Measurements from ENCODE around the gene ALG12. TPM values are rescaled to one million over a fixed set of nuclear protein-coding genes. Genes with fewer than 3 reads are reported as not detected.

The ALG12 gene
- total RNA-seq, 2 experiments from 2014 or later = 21.4 to 28.5 TPM

- CTCF ChIA-PET = interaction anchor here (1.0 kb wide), 1 partner anchor 8 kb away, joined by 3 read pairs; no protein-coding TSS in a partner anchor
- Mint-ChIP-seq H3K4me3 (no peak overlapping the region), H3K27me3 (no peaks in the 10 kb centered on the region), H3K36me3 (ENCODE audit: low read depth) (peaks cover 27% of the 10 kb centered on the region), H3K4me1 (peaks cover 2% of the 10 kb centered on the region), H3K9me3 (no peaks in the 10 kb centered on the region), H3K27ac (no peak overlapping the region)
- POLR2A ChIA-PET = no interaction called here
- DNase-seq = no peak
Measured at GRCh38 chr22:49906799-49907290, 11.4 kb downstream of the ALG12 start.

- peaks cover 2% of the 10 kb centered on the region for H3K4me1 Mint-ChIP-seq
- no peaks in the 10 kb centered on the region for H3K27me3 Mint-ChIP-seq
- H3K9me3 Mint-ChIP-seq = peaks cover 4% of the 10 kb centered on the region
- POLR2A ChIA-PET = no interaction called here
- peaks cover 33% of the 10 kb centered on the region for H3K36me3 Mint-ChIP-seq (ENCODE audit: low read depth)
- H3K4me3 Mint-ChIP-seq = no peak overlapping the region
- CTCF ChIA-PET = interaction anchor here (0.6 to 1.0 kb wide), 2 partner anchors 9 to 16 kb away, joined by 3 to 5 read pairs; no protein-coding TSS in a partner anchor
- no peak overlapping the region for H3K27ac Mint-ChIP-seq
- no peak for DNase-seq
Measured at GRCh38 chr22:49906071-49906798, 12.0 kb downstream of the ALG12 start.

- Mint-ChIP-seq H3K9me3 (peaks cover 4% of the 10 kb centered on the region), H3K36me3 (ENCODE audit: low read depth) (peaks cover 40% of the 10 kb centered on the region), H3K27me3 (no peaks in the 10 kb centered on the region), H3K27ac (no peak overlapping the region), H3K4me3 (no peak overlapping the region), H3K4me1 (peaks cover 2% of the 10 kb centered on the region)
- ChIA-PET CTCF (interaction anchor here (0.6 to 1.0 kb wide), 3 partner anchors 10 to 113 kb away, joined by 3 to 5 read pairs (median 3); no protein-coding TSS in a partner anchor), POLR2A (no interaction called here)
- no peak for DNase-seq
Measured at GRCh38 chr22:49905465-49905864, 12.8 kb downstream of the ALG12 start.

DNA sequence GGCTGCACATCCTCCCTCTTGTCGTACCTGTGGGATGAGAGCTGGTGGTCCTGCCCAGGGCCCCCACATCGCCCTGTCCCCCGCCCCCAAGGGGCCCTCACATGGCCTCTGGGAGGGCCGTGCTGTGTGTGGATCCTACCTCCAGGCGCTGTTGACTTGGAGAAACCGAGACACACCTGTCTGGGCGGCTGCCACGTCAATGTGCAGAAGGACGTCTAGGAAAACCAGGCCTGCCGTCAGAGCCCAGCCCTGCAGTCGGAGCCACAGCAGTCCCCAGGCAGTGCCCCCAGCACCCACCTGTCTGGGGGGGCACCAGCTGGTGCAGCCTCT, 14.2 kb downstream of the ALG12 start:
- H3K36me3 Mint-ChIP-seq (ENCODE audit: low read depth) = peaks cover 48% of the 10 kb centered on the region
- ChIA-PET POLR2A (no interaction called here), CTCF (interaction anchor here (1.9 kb wide), 1 partner anchor 10 kb away, joined by 5 read pairs; no protein-coding TSS in a partner anchor)
- H3K27me3 Mint-ChIP-seq = no peaks in the 10 kb centered on the region
- no peak overlapping the region for H3K4me3 Mint-ChIP-seq
- peaks cover 2% of the 10 kb centered on the region for H3K4me1 Mint-ChIP-seq
- no peak for DNase-seq
- H3K27ac Mint-ChIP-seq = no peak overlapping the region
- peaks cover 4% of the 10 kb centered on the region for H3K9me3 Mint-ChIP-seq

- H3K36me3 Mint-ChIP-seq (ENCODE audit: low read depth) = peaks cover 48% of the 10 kb centered on the region
- H3K27me3 Mint-ChIP-seq = no peaks in the 10 kb centered on the region
- H3K27ac Mint-ChIP-seq = no peak overlapping the region
- CTCF ChIA-PET = interaction anchor here (1.9 kb wide), 1 partner anchor 10 kb away, joined by 5 read pairs; no protein-coding TSS in a partner anchor
- DNase-seq = no peak
- no peak overlapping the region for H3K4me3 Mint-ChIP-seq
- POLR2A ChIA-PET = no interaction called here
- peaks cover 2% of the 10 kb centered on the region for H3K4me1 Mint-ChIP-seq
- H3K9me3 Mint-ChIP-seq = peaks cover 4% of the 10 kb centered on the region
Measured at GRCh38 chr22:49903322-49904039, 14.8 kb downstream of the ALG12 start.

GRCh38 chr22:49901457-49901856, 16.8 kb downstream of the ALG12 start:
- Mint-ChIP-seq H3K4me1 (no peaks in the 10 kb centered on the region), H3K4me3 (no peak overlapping the region), H3K36me3 (ENCODE audit: low read depth) (peaks cover 51% of the 10 kb centered on the region), H3K27ac (no peak overlapping the region), H3K27me3 (no peaks in the 10 kb centered on the region), H3K9me3 (peaks cover 4% of the 10 kb centered on the region)
- no peak for DNase-seq
- ChIA-PET POLR2A (no interaction called here), CTCF (no interaction called here)

GRCh38 chr22:49900441-49901230, 17.6 kb downstream of the ALG12 start:
- ChIA-PET POLR2A (interaction anchor here (0.6 kb wide), 1 partner anchor 21 kb away, joined by 3 read pairs; no protein-coding TSS in a partner anchor), CTCF (no interaction called here)
- Mint-ChIP-seq H3K27me3 (no peaks in the 10 kb centered on the region), H3K4me1 (no peaks in the 10 kb centered on the region), H3K27ac (no peak overlapping the region), H3K4me3 (no peak overlapping the region), H3K36me3 (ENCODE audit: low read depth) (peaks cover 51% of the 10 kb centered on the region), H3K9me3 (peaks cover 4% of the 10 kb centered on the region)
- DNase-seq = no peak

DNA sequence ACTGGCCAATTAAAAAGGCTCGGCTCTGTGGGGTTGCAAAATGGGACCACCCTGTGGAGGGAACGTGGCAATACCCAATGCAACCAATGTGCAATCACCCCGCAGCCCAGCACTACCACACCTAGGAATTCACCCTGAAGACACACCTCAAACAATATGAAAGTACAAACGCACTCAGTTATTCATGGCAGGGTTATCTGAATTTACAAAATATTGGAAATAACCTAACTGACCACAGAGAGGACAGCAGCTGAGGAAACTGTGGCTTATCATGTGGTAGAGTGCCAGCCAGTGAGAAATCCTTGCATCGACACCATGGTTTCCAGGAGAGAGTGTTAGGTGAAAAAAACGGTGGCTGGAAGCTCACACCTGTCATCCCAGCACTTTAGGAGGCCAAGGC, 18.7 kb downstream of the ALG12 start:
- H3K9me3 Mint-ChIP-seq = peaks cover 4% of the 10 kb centered on the region
- CTCF ChIA-PET = no interaction called here
- H3K36me3 Mint-ChIP-seq (ENCODE audit: low read depth) = peaks cover 49% of the 10 kb centered on the region
- no peaks in the 10 kb centered on the region for H3K4me1 Mint-ChIP-seq
- no peak overlapping the region for H3K4me3 Mint-ChIP-seq
- DNase-seq = no peak
- H3K27me3 Mint-ChIP-seq = no peaks in the 10 kb centered on the region
- POLR2A ChIA-PET = no interaction called here
- no peak overlapping the region for H3K27ac Mint-ChIP-seq

- DNase-seq = no peak
- H3K4me3 Mint-ChIP-seq = no peak overlapping the region
- H3K9me3 Mint-ChIP-seq = peaks cover 4% of the 10 kb centered on the region
- H3K4me1 Mint-ChIP-seq = no peaks in the 10 kb centered on the region
- H3K27ac Mint-ChIP-seq = peak overlapping the region; percentile 31
- peaks cover 49% of the 10 kb centered on the region for H3K36me3 Mint-ChIP-seq (ENCODE audit: low read depth)
- POLR2A ChIA-PET = no interaction called here
- H3K27me3 Mint-ChIP-seq = no peaks in the 10 kb centered on the region
- CTCF ChIA-PET = no interaction called here
Measured at GRCh38 chr22:49897015-49897684, 21.1 kb downstream of the ALG12 start.

GRCh38 chr22:49896201-49896600, 22.0 kb downstream of the ALG12 start:
- Mint-ChIP-seq H3K27me3 (no peaks in the 10 kb centered on the region), H3K4me3 (no peak overlapping the region), H3K4me1 (peaks cover 1% of the 10 kb centered on the region), H3K36me3 (ENCODE audit: low read depth) (peaks cover 45% of the 10 kb centered on the region), H3K27ac (no peak overlapping the region), H3K9me3 (peaks cover 3% of the 10 kb centered on the region)
- no peak for DNase-seq
- ChIA-PET POLR2A (no interaction called here), CTCF (no interaction called here)

DNA sequence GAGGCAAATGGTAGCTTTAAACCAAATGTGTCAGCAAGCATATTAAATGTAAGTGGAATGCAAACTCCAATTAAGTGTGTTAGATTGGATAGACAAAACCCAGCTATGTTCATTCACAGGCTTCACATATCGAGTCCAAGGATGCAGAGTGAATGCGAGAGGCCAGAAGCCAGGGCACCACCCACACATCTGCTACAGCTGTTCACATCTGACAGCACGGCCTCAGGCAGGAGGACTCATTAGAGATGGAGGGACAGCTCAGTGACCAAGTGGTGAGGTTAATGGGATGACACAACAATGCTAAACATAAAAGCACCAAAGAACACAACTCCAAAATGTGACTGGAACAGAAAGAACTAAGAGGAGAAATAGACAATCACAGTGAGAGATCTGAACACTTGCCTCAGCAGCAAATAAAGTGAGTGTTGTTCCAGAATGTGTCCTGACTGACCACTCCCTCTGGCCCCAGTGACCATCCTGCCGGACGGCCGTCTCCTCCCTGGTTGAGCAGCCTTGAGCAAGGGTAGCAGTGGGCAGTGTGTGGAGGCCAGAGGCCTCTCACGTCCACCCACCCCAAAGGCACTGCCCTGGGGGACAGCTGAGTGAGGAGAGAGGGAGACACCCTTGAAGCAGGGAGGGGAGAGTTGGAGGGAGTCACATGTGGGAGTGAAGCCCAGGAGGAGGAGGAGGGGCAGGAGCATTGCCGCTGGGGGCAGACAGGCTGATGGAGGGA, 23.8 kb downstream of the ALG12 start:
- Mint-ChIP-seq H3K36me3 (ENCODE audit: low read depth) (peaks cover 49% of the 10 kb centered on the region), H3K9me3 (peaks cover 4% of the 10 kb centered on the region), H3K27me3 (no peaks in the 10 kb centered on the region), H3K4me1 (peaks cover 1% of the 10 kb centered on the region), H3K27ac (no peak overlapping the region), H3K4me3 (no peak overlapping the region)
- ChIA-PET CTCF (no interaction called here), POLR2A (no interaction called here)
- DNase-seq = no peak

DNA sequence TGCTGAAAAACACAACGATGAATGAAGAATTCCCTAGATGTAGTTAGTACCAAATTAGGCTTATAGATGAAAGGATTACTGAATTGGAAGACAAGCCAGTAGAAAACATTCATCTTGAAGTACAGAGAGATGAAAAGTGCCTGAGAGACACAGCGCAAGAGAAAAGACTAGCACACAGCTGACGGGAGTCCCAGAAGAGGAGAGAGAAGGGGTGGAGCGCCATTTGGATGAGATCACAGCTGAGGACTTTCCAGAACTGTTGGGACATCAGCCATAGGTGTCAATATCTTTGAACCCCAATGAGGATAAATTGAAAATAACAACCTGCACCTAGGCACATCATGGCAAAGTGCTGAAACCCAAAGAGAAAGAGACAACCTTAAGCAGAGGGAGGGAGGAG, 25.2 kb downstream of the ALG12 start:
- Mint-ChIP-seq H3K27ac (no peak overlapping the region), H3K9me3 (peaks cover 4% of the 10 kb centered on the region), H3K4me3 (no peak overlapping the region), H3K27me3 (no peaks in the 10 kb centered on the region), H3K36me3 (ENCODE audit: low read depth) (peaks cover 61% of the 10 kb centered on the region), H3K4me1 (peaks cover 1% of the 10 kb centered on the region)
- ChIA-PET CTCF (no interaction called here), POLR2A (no interaction called here)
- DNase-seq = no peak
